Measurements from ENCODE around the gene FAM131B.
A peak's percentile ranks its signal among the peaks of the same experiment; 100 is the strongest.
"Not testable (repeated sequence)": the region's sequence is repeated elsewhere in the genome, so short reads cannot be mapped to it uniquely, and the experiment has no call there.

FAM131B gene

DNA sequence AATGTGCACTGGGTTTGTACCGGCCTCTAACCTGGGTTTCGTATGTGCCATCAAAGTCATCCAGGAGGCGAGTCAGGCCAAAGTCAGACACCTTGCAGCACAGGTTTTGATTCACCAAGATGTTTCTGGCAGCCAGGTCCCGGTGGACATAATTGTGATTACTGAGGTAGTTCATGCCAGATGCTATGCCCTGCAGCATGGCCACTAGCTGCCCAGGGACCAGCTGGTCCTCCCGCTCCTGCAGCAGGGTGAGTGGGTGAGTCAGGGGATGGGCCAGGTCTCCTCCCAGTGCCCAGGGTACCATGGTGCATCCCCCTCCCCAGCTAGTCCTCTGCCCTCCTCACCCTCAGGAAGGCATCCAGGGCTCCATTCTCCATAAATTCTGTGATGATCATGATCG lies 32.3 kb upstream of the FAM131B start:
- DNase-seq: no peak

DNA sequence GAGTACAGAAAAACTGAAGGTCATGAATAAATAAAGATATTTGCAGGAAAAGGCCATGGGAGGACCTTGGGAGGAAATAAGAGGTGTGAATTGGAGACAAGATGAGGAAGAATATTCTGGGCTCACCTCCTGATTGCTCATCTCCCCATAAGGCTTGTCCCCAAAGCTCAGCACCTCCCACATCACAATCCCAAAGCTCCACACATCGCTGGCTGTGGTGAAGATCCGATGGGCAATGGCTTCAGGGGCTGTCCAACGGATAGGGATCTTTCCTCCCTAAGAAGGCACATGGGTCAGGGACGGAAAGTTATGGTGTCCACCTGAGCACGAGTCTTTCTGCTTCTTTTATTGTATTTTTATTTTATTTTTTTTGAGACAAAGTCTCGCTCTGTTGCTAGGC lies 31.6 kb upstream of the FAM131B start:
- no peak for DNase-seq

DNA sequence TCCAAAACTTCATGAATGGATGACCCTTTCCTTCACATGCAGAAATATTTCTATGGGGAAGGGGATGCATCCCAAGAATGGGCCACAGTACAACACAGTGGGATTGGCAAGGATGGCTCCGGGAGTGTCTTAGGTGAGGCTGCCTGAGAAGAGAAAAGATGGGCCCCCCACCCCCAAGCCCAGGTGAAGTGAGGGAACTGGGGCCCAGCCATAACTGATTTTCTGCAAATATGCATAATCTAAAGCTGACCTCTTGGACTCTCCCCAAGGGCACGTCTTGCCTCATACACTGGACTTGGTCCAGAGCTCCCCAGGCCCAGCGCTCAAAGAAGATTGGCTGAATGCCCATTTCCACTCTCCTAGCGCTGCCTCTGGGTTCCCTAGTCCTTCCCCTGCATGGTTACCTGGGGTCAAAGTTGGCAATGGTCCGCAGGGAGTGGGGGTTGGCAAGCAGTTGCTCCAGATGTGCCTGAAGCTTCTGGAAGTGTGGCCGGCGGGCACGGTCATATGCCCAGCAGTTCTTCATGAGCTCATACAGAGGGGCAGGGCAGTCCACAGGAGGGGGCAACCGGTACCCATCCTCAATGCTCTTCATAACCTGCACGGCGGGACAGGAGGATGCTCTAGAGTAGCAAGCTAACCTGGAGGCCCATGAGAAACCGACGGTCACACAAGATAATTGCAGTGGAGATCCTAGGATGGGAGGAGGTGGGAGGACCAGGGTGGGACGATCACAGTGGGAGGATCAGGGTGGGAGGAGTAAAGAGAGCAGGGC lies 30.9 kb upstream of the FAM131B start:
- no peak for DNase-seq

DNA sequence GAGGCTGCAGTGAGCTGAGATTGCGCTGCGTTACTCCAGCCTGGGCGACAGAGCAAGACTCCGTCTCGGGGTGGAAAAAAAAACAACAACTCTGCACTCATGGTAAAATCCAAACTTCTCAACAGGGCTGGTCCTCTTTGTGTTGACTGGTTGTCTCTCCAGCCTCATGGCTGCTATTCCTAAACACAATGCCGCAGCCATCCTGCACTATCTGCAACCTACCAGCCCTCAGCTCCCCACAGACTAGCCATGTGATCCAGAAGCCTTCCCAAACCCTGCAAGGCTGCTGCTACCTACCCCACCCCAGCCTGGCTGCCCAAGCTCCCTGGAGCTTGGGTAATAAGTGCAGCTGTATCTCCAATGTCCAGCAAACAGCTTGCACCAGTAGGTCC lies 30.4 kb upstream of the FAM131B start:
- DNase-seq: no peak

DNA sequence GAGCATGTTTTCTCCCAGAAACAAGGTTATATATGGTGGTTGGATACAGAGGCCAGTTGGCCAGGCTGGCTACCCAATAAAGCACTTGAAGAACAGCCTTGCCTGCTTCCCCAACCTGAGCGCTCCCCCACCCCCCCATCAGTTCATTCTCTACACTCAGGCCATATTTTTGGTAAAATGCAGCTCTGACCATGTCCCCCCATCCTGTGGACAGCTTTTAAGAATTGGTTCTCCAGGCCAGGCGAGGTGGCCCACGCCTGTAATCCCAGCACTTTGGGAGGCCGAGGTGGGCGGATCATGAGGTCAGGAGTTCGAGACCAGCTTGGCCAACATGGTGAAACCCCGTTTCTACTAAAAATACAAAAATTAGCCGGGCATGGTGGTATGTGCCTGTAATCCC lies 29.9 kb upstream of the FAM131B start:
- not testable (repeated sequence) for DNase-seq

DNA sequence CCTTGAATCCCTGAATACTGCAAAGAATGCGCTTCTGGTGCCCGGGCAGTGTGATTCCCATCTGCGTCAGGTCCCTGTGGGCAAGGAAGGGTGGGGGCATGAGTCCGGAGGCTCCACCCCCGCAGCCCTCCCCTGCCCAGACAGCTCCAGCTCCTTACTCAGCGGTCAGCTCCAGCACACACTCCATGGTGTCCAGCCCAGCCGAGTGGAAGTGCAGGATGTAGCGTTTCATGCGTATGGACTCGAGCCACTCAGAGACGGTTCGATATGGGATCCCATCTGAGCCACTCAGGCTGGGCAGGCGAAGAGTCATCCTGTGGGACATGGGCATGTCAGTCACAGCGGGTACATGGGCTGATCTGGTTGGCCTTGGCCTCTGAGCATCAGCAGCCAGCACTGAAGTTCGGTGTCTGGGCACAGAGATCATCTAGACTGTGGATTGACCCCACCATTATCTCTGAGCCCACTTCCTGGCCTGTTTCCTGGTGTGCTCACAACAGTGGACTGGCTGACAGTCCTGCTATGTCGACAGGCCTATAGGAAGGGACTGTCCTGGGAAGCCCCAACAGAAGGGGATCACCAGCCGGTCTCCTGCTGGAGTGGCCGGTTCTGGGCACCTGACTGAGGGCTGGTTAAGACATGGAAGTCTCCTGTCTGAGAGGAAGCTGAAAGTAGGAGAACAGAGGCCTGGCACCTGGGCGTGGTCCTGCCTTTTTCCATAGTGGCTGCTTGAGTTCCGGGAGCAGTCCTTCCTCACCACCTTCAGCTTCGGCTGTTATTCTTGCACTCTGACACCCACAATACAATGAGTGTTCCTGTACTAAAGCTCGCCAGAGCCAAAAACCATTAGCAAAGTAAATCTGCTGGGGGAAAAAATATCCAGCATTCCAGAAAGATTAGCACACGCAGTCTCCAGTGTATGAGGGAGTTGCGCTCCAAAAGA lies 29.2 kb upstream of the FAM131B start:
- no peak for DNase-seq

DNA sequence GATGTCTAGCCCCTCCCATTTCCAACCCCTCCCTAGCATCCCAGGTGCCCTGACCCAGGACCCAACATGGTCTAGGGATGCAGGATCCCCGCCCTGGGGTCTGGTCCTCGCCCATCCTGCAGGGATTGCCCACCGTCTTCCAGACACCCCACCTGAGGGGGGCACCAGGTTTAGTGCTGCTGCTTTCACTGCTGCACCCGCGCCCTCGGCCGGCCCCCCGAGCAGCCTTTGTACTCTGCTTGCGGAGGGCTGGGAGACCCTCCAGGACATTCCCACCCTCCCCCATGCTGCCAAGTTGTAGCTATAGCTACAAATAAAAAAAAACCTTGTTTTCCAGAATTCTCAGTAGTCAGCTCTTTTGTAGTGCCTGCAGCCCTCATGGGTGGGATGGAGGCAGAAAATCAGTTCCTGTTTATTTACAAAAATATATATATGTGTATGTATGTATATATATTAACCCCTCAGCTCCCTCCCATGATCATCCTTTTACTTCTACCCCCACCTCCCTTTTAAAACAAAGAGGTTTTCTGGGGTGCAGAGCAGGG lies 28.3 kb upstream of the FAM131B start:
- DNase-seq: no peak

DNA sequence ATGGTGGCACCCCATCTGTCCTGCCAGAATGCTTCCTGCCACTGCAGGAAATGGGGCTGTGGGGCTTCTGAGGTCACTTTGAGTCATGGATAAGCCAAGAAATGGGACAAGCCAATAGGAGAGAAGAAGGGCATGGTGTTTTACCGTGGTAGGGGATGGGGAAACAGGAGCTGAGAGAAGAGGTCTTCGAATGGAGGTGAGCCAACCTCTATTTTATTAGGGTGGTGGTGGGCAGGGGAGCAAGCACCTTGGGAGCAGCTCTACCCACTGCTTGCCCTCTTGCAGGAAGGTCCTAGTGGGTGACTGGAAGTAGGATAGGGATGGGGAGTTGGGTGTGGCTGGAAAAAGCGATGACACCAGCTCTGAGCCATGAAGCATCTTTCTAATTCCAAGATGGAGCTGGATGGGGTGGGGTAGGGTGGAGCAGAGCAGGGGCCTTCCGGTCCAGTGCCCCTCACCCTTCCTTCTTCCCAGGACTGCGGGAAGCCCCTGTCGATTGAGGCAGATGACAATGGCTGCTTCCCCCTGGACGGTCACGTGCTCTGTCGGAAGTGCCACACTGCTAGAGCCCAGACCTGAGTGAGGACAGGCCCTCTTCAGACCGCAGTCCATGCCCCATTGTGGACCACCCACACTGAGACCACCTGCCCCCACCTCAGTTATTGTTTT lies 27.7 kb upstream of the FAM131B start:
- no peak for DNase-seq

DNA sequence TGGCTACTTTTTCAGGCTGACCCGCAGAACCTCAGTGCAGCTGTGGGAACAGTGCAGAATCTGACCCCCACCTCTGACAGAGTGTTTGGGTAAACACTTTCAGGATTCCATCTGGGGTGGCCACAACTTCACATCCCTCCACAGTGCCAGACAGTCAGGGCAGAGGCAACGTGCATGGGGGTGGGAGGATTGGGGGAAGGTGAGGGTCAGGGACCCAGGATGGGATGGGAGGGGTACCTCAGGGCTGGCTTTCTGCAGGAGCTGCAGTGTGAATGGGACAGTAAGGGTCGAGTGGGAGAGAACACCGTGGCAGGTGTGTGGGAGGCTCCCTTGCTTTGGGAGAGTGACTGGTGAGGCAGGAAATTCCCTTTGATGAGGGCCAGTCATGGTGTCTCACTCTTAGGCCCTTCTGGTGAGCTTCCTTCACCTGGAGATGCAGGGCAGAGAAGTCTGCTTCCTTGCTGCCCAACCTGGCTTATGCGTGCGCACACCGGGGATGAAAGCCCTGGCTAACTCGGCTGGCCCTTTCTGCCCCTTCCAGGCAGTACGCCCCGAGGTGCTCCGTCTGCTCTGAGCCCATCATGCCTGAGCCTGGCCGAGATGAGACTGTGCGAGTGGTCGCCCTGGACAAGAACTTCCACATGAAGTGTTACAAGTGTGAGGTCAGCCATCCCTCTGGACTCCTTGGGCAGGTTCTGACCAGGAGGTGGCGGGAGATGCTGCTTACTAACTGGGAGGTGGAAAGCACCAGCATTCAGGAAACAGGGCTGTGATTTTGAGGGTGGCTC lies 27.0 kb upstream of the FAM131B start:
- DNase-seq: no peak

DNA sequence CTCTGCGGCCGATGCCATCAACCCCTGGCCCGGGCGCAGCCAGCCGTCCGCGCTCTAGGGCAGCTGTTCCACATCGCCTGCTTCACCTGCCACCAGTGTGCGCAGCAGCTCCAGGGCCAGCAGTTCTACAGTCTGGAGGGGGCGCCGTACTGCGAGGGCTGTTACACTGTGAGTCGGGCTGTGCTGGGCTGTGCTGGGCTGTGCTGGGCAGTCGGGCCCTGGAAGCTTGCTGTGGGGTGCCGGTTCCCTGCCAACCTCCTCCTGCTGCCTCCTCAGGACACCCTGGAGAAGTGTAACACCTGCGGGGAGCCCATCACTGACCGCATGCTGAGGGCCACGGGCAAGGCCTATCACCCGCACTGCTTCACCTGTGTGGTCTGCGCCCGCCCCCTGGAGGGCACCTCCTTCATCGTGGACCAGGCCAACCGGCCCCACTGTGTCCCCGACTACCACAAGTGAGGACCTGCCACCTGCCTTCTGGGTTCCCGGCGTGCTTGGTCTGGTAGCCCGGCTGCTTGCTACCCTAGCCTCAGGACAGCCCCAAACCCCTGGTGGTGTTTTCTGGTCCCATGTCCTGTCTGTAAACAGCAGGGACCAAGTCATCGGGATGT lies 26.1 kb upstream of the FAM131B start:
- no peak for DNase-seq

DNA sequence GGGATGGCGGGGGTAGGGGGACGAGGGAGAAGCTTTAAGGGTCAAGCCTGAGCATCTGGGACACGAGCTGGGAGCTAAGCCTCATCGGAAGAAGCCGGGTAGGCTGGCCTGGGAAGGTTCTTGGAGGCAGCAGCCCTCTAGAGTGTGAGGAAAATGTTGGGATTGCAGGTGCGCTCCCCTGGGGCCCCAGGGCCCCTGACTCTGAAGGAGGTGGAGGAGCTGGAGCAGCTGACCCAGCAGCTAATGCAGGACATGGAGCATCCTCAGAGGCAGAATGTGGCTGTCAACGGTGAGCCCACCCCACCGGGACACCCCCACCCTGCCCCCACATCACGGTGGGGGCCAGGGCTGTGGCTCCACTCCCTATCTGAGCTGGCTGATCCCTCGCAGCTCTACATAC lies 25.5 kb upstream of the FAM131B start:
- no peak for DNase-seq

DNA sequence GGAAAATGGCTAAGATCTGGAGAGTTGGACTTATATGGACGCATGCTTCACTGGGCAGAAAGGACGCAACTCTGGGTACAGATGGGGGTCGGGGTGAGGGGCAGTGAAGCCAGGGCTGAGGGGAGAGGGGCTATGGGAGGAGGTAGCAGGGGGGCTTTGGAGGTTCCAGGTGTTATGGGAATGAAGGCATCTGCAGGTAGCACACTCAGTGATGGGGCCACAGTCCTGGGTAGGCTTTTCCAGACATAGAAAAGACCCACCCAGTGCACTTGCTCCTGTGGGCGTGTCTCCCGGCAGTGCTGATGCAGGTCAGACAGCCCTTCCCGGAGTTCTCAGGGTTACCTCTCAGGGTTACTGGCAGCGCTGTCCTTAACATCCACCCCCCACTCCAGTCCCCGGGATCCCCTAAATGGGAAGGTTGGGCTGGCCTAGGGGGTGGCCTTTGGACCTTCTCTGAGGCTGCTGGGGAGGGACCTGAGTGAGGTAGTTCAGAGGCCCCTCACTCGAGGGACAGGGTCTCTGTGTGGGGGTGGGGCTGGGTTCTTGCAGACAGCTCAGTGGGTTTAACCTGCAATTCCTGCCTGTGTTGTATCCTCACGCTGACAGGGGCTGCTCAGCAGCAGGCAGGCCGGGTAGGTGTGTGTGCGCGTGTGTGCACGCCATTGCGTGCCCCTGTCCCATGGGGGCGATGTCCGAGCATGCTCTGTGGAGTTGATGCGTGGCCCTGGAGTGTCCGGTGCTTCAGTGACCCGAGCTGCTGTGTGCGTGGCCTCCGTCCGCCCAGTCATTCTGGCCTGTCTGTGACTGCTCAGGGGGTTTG lies 24.9 kb upstream of the FAM131B start:
- no peak for DNase-seq

DNA sequence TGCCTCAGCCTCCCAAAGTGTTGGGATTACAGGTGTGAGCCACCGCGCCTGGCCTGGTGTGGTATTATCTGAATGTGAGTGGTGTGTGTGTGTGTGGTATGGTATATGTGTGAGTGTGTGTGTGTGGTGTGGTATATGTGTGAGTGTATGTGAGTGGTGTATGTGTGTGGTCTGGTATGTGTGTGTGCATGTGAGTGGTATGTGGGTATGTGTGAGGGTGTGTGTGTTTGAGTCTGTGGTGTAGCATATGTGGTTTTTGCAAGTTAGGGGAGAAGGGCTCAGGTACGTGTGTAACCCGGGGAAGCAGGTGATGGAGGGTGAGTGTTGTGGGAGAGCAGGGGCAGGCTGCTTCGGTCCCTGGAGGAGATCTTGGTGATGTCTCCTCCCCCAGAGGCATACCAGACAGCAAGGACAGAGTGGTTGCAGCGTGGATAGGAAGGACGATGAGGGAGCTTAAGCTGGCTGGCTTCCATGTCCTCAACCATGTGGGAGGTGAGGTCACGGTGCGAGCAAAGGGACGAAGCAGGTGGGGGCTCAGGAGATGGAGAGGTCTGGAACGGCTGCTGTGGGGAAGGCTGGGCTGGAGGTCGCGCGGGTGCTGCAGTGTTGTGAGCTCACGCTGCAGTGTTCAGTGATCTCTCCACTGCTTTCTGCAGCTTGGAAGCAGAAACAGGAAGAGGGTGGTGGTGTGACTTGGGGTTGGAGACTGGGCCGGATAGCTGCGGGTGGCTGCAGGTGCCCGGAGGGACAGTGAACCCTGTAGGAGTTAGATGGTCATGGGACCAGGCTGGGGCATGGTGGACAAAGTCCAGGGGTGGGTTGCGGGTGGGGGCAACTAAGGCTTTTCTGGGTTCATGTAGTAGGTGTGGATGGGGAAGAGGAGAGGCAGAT lies 23.6 kb upstream of the FAM131B start:
- DNase-seq: peak; percentile 42

DNA sequence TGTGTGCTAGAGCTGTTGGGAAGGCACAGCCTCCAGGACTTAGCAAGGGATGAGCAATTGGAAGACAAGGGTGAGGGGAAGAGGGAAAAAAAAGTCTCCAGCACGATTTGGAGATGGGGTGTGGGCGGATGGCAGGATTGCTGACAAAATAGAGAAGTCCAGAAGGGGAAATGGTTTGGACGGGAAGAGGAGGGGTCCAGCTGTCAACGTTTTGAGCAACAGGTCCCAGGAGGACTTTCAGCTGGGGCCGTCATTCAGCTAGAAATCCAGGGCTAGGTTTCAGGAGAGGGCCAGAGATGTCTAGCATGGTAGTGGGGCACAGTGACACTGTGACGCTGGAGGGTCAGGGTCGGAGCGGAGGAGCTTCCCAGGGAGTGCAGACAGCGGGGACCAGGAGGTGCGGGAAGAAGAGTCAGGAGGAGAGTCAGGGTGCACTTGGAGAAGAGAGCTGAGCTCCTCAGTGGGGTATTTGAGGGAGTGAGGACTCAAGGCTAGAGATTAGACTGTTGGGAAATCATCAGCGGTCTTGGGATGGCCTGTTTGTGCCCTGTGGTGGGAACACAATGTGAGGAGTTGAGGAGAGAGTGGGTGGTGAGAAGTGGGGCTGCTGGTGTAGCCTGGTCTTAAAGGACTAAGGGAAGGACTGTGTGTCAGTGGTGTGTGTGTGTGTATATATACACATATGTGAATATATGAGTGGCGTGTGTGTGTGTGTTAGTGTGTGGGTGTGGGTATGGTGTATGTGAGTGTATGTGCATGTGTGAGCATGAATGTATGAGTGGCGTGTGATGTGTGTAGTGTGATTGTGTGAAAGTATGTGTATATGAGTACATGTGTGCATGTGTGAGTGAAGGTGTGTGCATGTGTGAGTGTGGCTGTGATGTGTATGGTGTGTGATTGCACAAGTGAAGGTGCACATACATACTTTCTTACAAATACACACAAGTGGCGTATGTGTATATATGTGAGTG lies 22.4 kb upstream of the FAM131B start:
- DNase-seq: no peak

DNA sequence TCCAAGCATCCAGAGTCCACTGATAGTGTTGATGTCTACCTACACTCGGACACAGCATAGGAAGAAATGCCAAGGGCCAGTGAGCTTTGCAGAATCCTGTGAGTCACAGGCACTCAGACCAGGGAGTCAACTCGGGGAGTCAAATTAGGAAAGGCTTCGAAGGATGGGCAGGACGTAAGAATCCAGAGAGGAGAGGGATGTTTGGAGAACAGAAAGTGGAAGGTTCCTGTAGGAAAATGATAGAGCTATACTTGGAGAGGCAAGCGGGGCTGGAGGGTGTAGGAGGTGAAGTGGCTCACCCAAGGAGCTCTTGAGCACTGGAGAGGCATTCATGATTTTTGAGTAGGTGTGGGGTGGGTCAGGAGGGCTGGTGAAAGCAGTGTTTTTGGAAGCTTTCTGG lies 21.6 kb upstream of the FAM131B start:
- no peak for DNase-seq

DNA sequence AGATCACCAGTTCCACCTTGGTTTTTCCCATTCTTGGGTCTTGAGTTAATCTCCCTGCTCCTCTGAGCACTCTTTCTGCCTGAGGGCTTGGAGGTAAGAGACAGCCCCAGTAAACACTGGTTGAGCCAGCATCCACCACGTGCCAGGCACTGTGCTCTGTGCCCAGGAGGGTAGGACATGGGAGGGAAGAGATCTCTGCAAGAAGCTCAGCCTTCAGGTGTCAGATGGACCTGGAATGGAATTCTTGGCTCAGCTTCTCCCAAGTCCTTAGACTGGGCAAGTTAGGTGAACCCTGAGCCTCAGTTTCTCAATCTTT lies 21.1 kb upstream of the FAM131B start:
- no peak for DNase-seq

DNA sequence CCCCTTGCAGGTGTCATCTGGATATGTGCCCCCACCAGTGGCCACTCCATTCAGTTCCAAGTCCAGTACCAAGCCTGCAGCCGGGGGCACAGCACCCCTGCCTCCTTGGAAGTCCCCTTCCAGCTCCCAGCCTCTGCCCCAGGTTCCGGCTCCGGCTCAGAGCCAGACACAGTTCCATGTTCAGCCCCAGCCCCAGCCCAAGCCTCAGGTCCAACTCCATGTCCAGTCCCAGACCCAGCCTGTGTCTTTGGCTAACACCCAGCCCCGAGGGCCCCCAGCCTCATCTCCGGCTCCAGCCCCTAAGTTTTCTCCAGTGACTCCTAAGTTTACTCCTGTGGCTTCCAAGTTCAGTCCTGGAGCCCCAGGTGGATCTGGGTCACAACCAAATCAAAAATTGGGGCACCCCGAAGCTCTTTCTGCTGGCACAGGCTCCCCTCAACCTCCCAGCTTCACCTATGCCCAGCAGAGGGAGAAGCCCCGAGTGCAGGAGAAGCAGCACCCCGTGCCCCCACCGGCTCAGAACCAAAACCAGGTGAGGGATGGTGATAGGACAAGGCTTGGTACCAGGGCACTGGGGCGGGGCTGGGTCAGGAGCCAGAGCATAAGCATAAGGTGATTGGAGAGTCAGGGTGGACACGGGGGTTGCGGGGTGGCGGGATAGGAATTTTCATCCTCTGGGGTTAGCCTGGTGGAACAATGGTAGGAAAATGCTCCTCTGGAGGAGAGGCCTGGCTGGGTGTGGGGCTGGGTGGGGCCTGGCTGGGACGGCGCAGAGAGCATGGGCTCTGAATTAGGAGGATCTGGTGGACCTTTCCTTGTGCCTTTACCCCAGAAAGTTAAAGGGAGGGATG lies 20.5 kb upstream of the FAM131B start:
- no peak for DNase-seq

All from activated gamma-delta T cell treated with Interleukin-2 at 50 U/mL for 16 hours (primary cell).